Measurements from ENCODE around the gene SP110. TPM values are rescaled to one million over a fixed set of nuclear protein-coding genes. Genes with fewer than 3 reads are reported as not detected.

The SP110 gene
- total and polyA plus RNA-seq, 2 of the 4 experiments (the other 2 are of a cell fraction) = 9.3 to 10.2 TPM

DNA sequence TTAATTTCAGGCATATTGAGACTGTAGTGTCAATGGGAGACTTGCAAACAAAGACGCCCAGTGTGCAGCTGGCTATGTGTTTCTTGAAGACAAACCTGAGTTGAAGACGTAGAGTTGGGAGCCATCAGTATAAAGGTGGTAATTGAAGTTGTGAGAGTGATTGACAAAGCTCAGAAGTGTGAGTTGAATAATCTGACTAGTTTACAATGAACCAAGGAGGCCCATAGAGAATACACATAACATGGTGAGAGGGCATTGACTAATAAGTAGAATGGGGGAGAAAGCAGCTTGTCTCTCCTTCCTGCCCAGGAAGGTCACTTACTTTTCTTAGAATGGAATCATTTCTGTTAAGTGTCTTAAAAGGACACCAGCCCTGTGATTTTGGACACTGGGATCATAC is 14.1 kb downstream of the SP110 start:
- Histone ChIP-seq H2BK120ac (ENCODE audit: low read depth, low read length) (no peak overlapping the region), H3K79me1 (ENCODE audit: low read depth in 1 of 2, low read length in 2 of 2) (no peaks in the 10 kb centered on the region), H4K5ac (ENCODE audit: low read depth, low read length) (no peak overlapping the region), H2BK20ac (ENCODE audit: low read depth, low read length) (no peak overlapping the region), H2BK15ac (ENCODE audit: low read depth, low read length) (no peak overlapping the region), H3K4me1 (ENCODE audit: control insufficient read depth, insufficient read depth, low read length) (no peaks in the 10 kb centered on the region), H2AFZ (replicated peaks; ENCODE audit: low read length, poor library complexity) (no peak overlapping the region), H3K14ac (replicated peaks; ENCODE audit: low read depth, low read length) (no peak overlapping the region), H3K9me1 (ENCODE audit: insufficient read depth, low read length) (no peaks in the 10 kb centered on the region), H4K8ac (ENCODE audit: low read depth in 2 of 2, low read length in 2 of 2) (no peak overlapping the region), H3K56ac (ENCODE audit: extremely low read depth, insufficient read depth, low read length) (no peak overlapping the region), H4K20me1 (ENCODE audit: insufficient read depth, low read length) (no peaks in the 10 kb centered on the region), H3K36me3 (ENCODE audit: control insufficient read depth, insufficient read depth, low read length) (peaks cover 17% of the 10 kb centered on the region), H3K18ac (ENCODE audit: low read depth, low read length) (no peak overlapping the region), H2BK5ac (ENCODE audit: low read depth, low read length, poor library complexity, severe bottlenecking) (no peak overlapping the region), H2AK9ac (replicated peaks; ENCODE audit: low read depth, low read length, poor library complexity) (no peak overlapping the region), H2AK5ac (ENCODE audit: low read depth, low read length) (no peak overlapping the region), H3K27ac (ENCODE audit: insufficient read depth, low read length) (no peak overlapping the region), H3K4me3 (ENCODE audit: insufficient read depth, low read depth, low read length) (no peak overlapping the region), H3K23ac (ENCODE audit: low read depth, low read length) (no peak overlapping the region), H3K27me3 (ENCODE audit: control insufficient read depth, insufficient read depth, low read length) (no peaks in the 10 kb centered on the region), H3K4ac (ENCODE audit: low read depth, low read length) (no peak overlapping the region), H3K4me2 (ENCODE audit: low read depth, low read length) (no peak overlapping the region), H3K9me3 (ENCODE audit: control insufficient read depth, insufficient read depth, low read length) (no peaks in the 10 kb centered on the region), H4K91ac (ENCODE audit: insufficient read depth, low read depth, low read length) (no peak overlapping the region), H3K9ac (ENCODE audit: low read depth, low read length) (no peak overlapping the region)
- 100% methylated on average over 1 of the region's 2 CpGs; no CpG with 5 or more reads in 1 of the 2 experiments for WGBS, 2 experiments (ENCODE audit: extremely low coverage in 2 of 2, insufficient read length in 1 of 2)
- BruUV-seq (replicated peaks) = no TSS peak
- intact Hi-C loops (cut with micrococcal nuclease) = no loop called here
- POLR2A ChIA-PET (ENCODE audit: unreplicated experiment) = no interaction called here
- no peak for TF ChIP-seq MXI1 (IDR thresholded peaks at IDR 0.05; ENCODE audit: borderline replicate concordance, low read depth, low read length)
- TF ChIP-seq RAD21 (IDR thresholded peaks at IDR 0.05; ENCODE audit: low read length) = no peak
- no peak for TF ChIP-seq MAFK (IDR thresholded peaks at IDR 0.05; ENCODE audit: low read depth, low read length)
- TF ChIP-seq POLR2A (IDR thresholded peaks at IDR 0.05; ENCODE audit: low read depth, low read length) = no peak
- TF ChIP-seq FOS (IDR thresholded peaks at IDR 0.05; ENCODE audit: low read depth, low read length) = no peak
- no peak for TF ChIP-seq BHLHE40 (IDR thresholded peaks at IDR 0.05; ENCODE audit: low read depth, low read length)
- TF ChIP-seq, protein P1, sequence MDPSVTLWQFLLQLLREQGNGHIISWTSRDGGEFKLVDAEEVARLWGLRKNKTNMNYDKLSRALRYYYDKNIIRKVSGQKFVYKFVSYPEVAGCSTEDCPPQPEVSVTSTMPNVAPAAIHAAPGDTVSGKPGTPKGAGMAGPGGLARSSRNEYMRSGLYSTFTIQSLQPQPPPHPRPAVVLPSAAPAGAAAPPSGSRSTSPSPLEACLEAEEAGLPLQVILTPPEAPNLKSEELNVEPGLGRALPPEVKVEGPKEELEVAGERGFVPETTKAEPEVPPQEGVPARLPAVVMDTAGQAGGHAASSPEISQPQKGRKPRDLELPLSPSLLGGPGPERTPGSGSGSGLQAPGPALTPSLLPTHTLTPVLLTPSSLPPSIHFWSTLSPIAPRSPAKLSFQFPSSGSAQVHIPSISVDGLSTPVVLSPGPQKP (IDR thresholded peaks at IDR 0.05; ENCODE audit: borderline replicate concordance, low read depth, low read length) = no peak
- TF ChIP-seq CEBPB (IDR thresholded peaks at IDR 0.05; ENCODE audit: low read depth, low read length) = no peak
- no peak for TF ChIP-seq MAZ (IDR thresholded peaks at IDR 0.05; ENCODE audit: borderline replicate concordance, low read depth, low read length)
- no peak for TF ChIP-seq RFX5 (IDR thresholded peaks at IDR 0.05; ENCODE audit: low read depth, low read length)
- no peak for TF ChIP-seq NFE2L2 (IDR thresholded peaks at IDR 0.05; ENCODE audit: low read depth, low read length)
- TF ChIP-seq CHD1 (IDR thresholded peaks at IDR 0.05; ENCODE audit: low read depth, low read length) = no peak
- TF ChIP-seq, protein P2, sequence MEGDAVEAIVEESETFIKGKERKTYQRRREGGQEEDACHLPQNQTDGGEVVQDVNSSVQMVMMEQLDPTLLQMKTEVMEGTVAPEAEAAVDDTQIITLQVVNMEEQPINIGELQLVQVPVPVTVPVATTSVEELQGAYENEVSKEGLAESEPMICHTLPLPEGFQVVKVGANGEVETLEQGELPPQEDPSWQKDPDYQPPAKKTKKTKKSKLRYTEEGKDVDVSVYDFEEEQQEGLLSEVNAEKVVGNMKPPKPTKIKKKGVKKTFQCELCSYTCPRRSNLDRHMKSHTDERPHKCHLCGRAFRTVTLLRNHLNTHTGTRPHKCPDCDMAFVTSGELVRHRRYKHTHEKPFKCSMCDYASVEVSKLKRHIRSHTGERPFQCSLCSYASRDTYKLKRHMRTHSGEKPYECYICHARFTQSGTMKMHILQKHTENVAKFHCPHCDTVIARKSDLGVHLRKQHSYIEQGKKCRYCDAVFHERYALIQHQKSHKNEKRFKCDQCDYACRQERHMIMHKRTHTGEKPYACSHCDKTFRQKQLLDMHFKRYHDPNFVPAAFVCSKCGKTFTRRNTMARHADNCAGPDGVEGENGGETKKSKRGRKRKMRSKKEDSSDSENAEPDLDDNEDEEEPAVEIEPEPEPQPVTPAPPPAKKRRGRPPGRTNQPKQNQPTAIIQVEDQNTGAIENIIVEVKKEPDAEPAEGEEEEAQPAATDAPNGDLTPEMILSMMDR (conservative IDR thresholded peaks at IDR 0.05; ENCODE audit: low read depth, low read length) = no peak
- TF ChIP-seq RCOR1 (IDR thresholded peaks at IDR 0.05; ENCODE audit: insufficient replicate concordance, low read length) = no peak
- no peak for TF ChIP-seq SMC3 (IDR thresholded peaks at IDR 0.05; ENCODE audit: low read depth, low read length)
- TF ChIP-seq, protein P3, sequence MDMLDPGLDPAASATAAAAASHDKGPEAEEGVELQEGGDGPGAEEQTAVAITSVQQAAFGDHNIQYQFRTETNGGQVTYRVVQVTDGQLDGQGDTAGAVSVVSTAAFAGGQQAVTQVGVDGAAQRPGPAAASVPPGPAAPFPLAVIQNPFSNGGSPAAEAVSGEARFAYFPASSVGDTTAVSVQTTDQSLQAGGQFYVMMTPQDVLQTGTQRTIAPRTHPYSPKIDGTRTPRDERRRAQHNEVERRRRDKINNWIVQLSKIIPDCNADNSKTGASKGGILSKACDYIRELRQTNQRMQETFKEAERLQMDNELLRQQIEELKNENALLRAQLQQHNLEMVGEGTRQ (IDR thresholded peaks at IDR 0.05; ENCODE audit: low read depth, low read length) = no peak
- dilution Hi-C loops (cut with HindIII; ENCODE audit: low sequenced_read_pairs, unreplicated experiment) = no loop called here
- CTCF ChIA-PET = no interaction called here
- ATAC-seq (ENCODE audit: low read depth) = no peak
- in situ Hi-C loops (cut with MboI; ENCODE audit: low sequenced_read_pairs) = loop anchor here (25.0 kb wide), 1 partner anchor 607 kb away; no protein-coding TSS in a partner anchor
- DNase-seq = no peak
